Measurements from ENCODE around the gene DCPS.

- TF ChIP-seq EP300 (IDR thresholded peaks at IDR 0.05; ENCODE audit: borderline replicate concordance) (no peak), YY1 (IDR thresholded peaks at IDR 0.05; ENCODE audit: low read depth) (no peak), CEBPB (IDR thresholded peaks at IDR 0.05) (no peak)
Observed at GRCh38 chr11:126322996-126323395, 19.1 kb downstream of the DCPS start.

All from Ishikawa (cell line).